Skeletal muscle cell (primary cell): ENCODE data around the gene BPHL.
"Not testable (repeated sequence)": the region's sequence is repeated elsewhere in the genome, so short reads cannot be mapped to it uniquely, and the experiment has no call there.

ENCODE experiments used
- DNase-seq: peaks from one replicate; pipeline ENCODE4 v3.0.0-alpha.2; 2010; ENCODE audit warnings: low read depth
- H3K4me3 ChIP-seq: 2 replicates; pipeline ENCODE4 v1.5.1; 2011; ENCODE audit warnings: low read depth, mild to moderate bottlenecking, control low read depth, low read length, moderate library complexity

Gene BPHL

GRCh38 chr6:3196770-3197169 is 78.3 kb downstream of the BPHL start:
- H3K4me3 ChIP-seq: no peak overlapping the region
- no peak for DNase-seq

GRCh38 chr6:3197734-3198133 is 79.2 kb downstream of the BPHL start:
- not testable (repeated sequence) for H3K4me3 ChIP-seq, DNase-seq

GRCh38 chr6:3199382-3199781 is 80.9 kb downstream of the BPHL start:
- no peak overlapping the region for H3K4me3 ChIP-seq
- no peak for DNase-seq

GRCh38 chr6:3200682-3201081 is 82.2 kb downstream of the BPHL start:
- H3K4me3 ChIP-seq: no peak overlapping the region
- DNase-seq: no peak

GRCh38 chr6:3201388-3201787 is 82.9 kb downstream of the BPHL start:
- no peak overlapping the region for H3K4me3 ChIP-seq
- DNase-seq: no peak
